MCF 10A (cell line): ENCODE data around the gene IL3. TPM values are rescaled to one million over a fixed set of nuclear protein-coding genes. Genes with fewer than 3 reads are reported as not detected.

Experiments
- BruUV-seq: library from RNA; stranded (reverse); fragments of 400-500 nt; replicated peaks from 2 replicates; lab custom pipeline; 2021; lab: Mats Ljungman, UMichigan
- CTCF ChIA-PET: fragments of 300-600 bp; sonication (Branson Sonifier 250); formaldehyde crosslinking; extraction: SDS; loops from one replicate; lab custom pipeline; 2021; ENCODE audit warnings: antibody characterized with exemption, inconsistent platforms; lab: Yijun Ruan, JAX
- POLR2A ChIA-PET: fragments of 300-600, 350-650 bp; sonication (Branson Sonifier 250); formaldehyde crosslinking; extraction: SDS; loops from one replicate; lab custom pipeline; 2020; ENCODE audit warnings: antibody characterized with exemption, inconsistent platforms; lab: Yijun Ruan, JAX
- DNase-seq: peaks from one replicate; pipeline ENCODE4 v3.0.0-alpha.2; 2018; ENCODE audit not compliant: unreplicated experiment
- H3K27ac Mint-ChIP-seq: one replicate; pipeline ENCODE4 v1.8.0; 2022; ENCODE audit warnings: mild to moderate bottlenecking, low read depth, mixed read lengths; ENCODE audit not compliant: unreplicated experiment
- H3K27me3 Mint-ChIP-seq: one replicate; pipeline ENCODE4 v1.8.0; 2022; ENCODE audit warnings: mixed read lengths; ENCODE audit not compliant: insufficient read depth, unreplicated experiment
- H3K36me3 Mint-ChIP-seq: one replicate; pipeline ENCODE4 v1.8.0; 2022; ENCODE audit warnings: mild to moderate bottlenecking, moderate library complexity, mixed read lengths; ENCODE audit not compliant: insufficient read depth, unreplicated experiment
- H3K4me1 Mint-ChIP-seq: one replicate; pipeline ENCODE4 v1.8.0; 2022; ENCODE audit warnings: mixed read lengths; ENCODE audit not compliant: insufficient read depth, unreplicated experiment
- H3K4me3 Mint-ChIP-seq: one replicate; pipeline ENCODE4 v1.8.0; 2022; ENCODE audit warnings: mild to moderate bottlenecking, moderate library complexity, mixed read lengths; ENCODE audit not compliant: unreplicated experiment
- H3K9me3 Mint-ChIP-seq: one replicate; pipeline ENCODE4 v1.8.0; 2022; ENCODE audit warnings: mixed read lengths; ENCODE audit not compliant: unreplicated experiment
- intact Hi-C: fragments of 100-400 bp; cut with micrococcal nuclease; formaldehyde crosslinking; loops from 2 replicates; pipeline ENCODE4 v1.14.1; 2022
- total RNA-seq: library from RNA; stranded (reverse); gene quantifications from 2 replicates; pipeline ENCODE4 v1.2.3, GENCODE V29; 2022
- TF ChIP-seq, protein P1 (sequence below): fragments of 200-600 bp; IDR thresholded peaks from one replicate; pipeline ENCODE4 v1.8.0; 2022; ENCODE audit warnings: antibody characterized with exemption, mild to moderate bottlenecking; ENCODE audit not compliant: unreplicated experiment

The IL3 gene
- total RNA-seq, 1 experiment from 2014 or later, result not detected

DNA sequence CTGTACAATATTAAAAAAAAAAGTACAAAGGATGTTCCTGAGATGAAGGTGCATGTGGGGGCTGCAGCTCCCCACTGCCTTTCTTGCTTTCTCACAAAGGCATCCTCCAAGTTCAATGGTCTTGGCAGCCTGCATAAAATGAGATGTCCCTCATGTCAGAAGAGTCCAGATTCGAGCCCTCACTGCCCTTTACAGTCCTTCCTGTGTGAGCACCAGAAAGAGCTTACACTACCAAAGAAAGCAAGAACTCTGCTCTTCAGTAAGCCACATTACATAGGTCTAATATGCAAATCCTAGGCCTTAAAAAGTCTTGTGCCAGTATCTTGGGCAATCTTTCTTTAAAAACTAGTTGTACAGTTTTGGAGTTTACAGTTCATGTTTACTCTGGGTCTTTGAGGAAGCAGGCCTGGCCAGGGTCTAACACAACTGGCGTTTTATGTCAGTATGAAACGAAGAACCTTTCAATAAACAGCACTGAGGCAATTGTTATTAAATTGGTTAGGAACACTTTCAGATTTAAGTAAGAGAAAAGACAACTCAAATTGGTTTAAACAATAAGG lies 49.1 kb downstream of the IL3 start:
- H3K4me3 Mint-ChIP-seq, result no peak overlapping the region
- TF ChIP-seq, protein P1, sequence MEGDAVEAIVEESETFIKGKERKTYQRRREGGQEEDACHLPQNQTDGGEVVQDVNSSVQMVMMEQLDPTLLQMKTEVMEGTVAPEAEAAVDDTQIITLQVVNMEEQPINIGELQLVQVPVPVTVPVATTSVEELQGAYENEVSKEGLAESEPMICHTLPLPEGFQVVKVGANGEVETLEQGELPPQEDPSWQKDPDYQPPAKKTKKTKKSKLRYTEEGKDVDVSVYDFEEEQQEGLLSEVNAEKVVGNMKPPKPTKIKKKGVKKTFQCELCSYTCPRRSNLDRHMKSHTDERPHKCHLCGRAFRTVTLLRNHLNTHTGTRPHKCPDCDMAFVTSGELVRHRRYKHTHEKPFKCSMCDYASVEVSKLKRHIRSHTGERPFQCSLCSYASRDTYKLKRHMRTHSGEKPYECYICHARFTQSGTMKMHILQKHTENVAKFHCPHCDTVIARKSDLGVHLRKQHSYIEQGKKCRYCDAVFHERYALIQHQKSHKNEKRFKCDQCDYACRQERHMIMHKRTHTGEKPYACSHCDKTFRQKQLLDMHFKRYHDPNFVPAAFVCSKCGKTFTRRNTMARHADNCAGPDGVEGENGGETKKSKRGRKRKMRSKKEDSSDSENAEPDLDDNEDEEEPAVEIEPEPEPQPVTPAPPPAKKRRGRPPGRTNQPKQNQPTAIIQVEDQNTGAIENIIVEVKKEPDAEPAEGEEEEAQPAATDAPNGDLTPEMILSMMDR, result no peak
- intact Hi-C loops, result no loop called here
- no peaks in the 10 kb centered on the region for H3K27me3 Mint-ChIP-seq
- H3K27ac Mint-ChIP-seq, result no peak overlapping the region
- CTCF ChIA-PET, result interaction anchor here (0.6 to 1.8 kb wide), 4 partner anchors 16 to 260 kb away, joined by 3 to 6 read pairs (median 3); no protein-coding TSS in a partner anchor
- BruUV-seq, result no TSS peak
- H3K4me1 Mint-ChIP-seq, result peaks cover 3% of the 10 kb centered on the region
- H3K36me3 Mint-ChIP-seq, result no peaks in the 10 kb centered on the region
- peaks cover 5% of the 10 kb centered on the region for H3K9me3 Mint-ChIP-seq
- POLR2A ChIA-PET, result no interaction called here
- no peak for DNase-seq

GRCh38 chr5:132110195-132110594 lies 49.7 kb downstream of the IL3 start:
- POLR2A ChIA-PET, result no interaction called here
- BruUV-seq, result no TSS peak
- intact Hi-C loops, result no loop called here
- H3K4me1 Mint-ChIP-seq, result no peaks in the 10 kb centered on the region
- peaks cover 5% of the 10 kb centered on the region for H3K9me3 Mint-ChIP-seq
- DNase-seq, result no peak
- TF ChIP-seq, protein P1, result no peak
- no peak overlapping the region for H3K27ac Mint-ChIP-seq
- CTCF ChIA-PET, result interaction anchor here (0.7 to 1.8 kb wide), 5 partner anchors 15 to 416 kb away, joined by 3 to 6 read pairs (median 3); no protein-coding TSS in a partner anchor
- H3K27me3 Mint-ChIP-seq, result no peaks in the 10 kb centered on the region
- no peak overlapping the region for H3K4me3 Mint-ChIP-seq
- no peaks in the 10 kb centered on the region for H3K36me3 Mint-ChIP-seq

DNA sequence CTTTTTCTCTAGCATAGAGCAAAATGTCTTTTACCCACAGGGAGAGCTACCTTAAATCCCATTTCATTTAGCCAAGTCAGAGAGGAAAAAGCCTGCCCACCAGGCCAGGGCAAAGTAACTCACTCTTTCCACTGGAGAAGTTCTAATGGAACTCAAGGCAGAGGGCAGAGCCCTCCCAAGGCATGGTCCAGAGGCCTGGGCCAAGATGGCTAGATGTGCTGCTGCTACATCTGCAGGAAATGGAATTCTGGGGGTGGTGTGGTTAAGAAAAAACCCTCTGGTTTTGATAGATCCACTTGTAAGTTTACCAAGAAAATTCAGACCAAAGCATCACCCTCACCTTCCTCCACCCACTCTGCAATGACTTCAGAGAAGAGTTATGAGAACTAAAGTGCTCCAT lies 50.5 kb downstream of the IL3 start:
- Mint-ChIP-seq H3K4me1 (no peaks in the 10 kb centered on the region), H3K9me3 (peaks cover 5% of the 10 kb centered on the region), H3K36me3 (no peaks in the 10 kb centered on the region), H3K27ac (no peak overlapping the region), H3K27me3 (no peaks in the 10 kb centered on the region), H3K4me3 (no peak overlapping the region)
- CTCF ChIA-PET, result interaction anchor here (0.6 to 1.8 kb wide), 5 partner anchors 18 to 415 kb away, joined by 3 to 6 read pairs (median 3); no protein-coding TSS in a partner anchor
- DNase-seq, result no peak
- intact Hi-C loops, result no loop called here
- POLR2A ChIA-PET, result no interaction called here
- TF ChIP-seq, protein P1, result no peak
- BruUV-seq, result no TSS peak

DNA sequence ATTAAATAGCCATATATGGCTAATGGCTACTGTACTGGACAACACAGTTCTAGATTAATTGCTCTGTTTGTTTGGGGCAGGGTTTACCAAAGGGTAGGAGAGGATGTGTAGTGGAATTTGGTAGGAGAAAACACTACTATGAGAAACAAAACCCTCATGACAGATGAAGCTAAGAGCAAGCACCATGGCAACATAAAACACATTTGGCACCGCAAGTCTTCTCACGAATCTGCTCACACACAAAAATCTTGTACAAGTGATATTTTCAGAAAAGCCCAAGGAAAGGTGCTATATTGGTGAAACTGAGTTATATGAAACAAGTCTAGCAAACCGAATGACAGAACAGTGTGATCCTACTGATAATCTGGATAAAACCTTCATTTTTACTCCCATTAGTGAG lies 51.7 kb downstream of the IL3 start:
- intact Hi-C loops, result no loop called here
- POLR2A ChIA-PET, result no interaction called here
- TF ChIP-seq, protein P1, result no peak

More for the DNA sequence above, 51.7 kb downstream of the IL3 start:
- no TSS peak for BruUV-seq
- CTCF ChIA-PET, result no interaction called here
- Mint-ChIP-seq H3K36me3 (no peaks in the 10 kb centered on the region), H3K4me3 (no peak overlapping the region), H3K27me3 (no peaks in the 10 kb centered on the region), H3K9me3 (peaks cover 5% of the 10 kb centered on the region), H3K4me1 (no peaks in the 10 kb centered on the region), H3K27ac (no peak overlapping the region)
- no peak for DNase-seq

Other genes with a start within 250 kb of the IL3 start
- not detected in 2 replicates for gene MEIKIN, start 115.0 kb upstream of the IL3 start, total RNA-seq
- gene ACSL6, start 49.0 kb upstream of the IL3 start, total RNA-seq, result not detected in 2 replicates
- not detected in 2 replicates for gene CSF2, start 13.1 kb downstream of the IL3 start, total RNA-seq
- gene P4HA2, start 167.2 kb downstream of the IL3 start, total RNA-seq, result 53.1 and 91.1 TPM in 2 replicates
- gene PDLIM4, start 197.0 kb downstream of the IL3 start, total RNA-seq, result 91.4 and 101 TPM in 2 replicates
- 13.5 and 17.5 TPM in 2 replicates for gene SLC22A4, start 233.7 kb downstream of the IL3 start, total RNA-seq